ENCODE results near the gene MPL. TPM values are rescaled to one million over a fixed set of nuclear protein-coding genes. Genes with fewer than 3 reads are reported as not detected.

Gene MPL
- total and polyA plus RNA-seq, 7 donors: not detected

DNA sequence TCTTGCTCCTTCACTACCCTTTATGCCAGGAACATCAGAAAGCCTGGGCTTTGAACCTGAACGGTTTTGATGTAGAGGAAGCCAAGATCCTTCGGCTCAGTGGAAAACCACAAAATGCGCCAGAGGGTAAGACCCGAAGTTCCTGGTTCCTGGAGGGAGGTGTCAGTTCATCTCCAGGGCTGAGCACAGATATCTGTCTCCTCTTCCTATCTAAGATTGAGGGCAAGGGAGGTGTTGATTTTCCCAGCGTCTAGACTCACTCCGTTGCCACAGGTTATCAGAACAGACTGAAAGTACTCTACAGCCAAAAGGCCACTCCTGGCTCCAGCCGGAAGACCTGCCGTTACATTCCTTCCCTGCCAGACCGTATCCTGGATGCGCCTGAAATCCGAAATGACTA lies 22.1 kb downstream of the MPL start:
- Histone ChIP-seq H3K36me3 (peaks cover 12 to 41% (median 18%) of the 10 kb centered on the region in 4 donors), H3K4me3 (no peak overlapping the region), H3K9me3 (no peaks in the 10 kb centered on the region), H3K27ac (no peak overlapping the region), H3K4me1 (peaks cover 0 to 18% (median 13%) of the 10 kb centered on the region in 4 donors), H3K27me3 (no peaks in the 10 kb centered on the region)
- 37 to 54% methylated on average over 11 of the region's 11 CpGs for WGBS, 2 donors
- intact Hi-C loops (cut with DNase I): loop anchor here (5.0 kb wide), 1 partner anchor 93 kb away; the partner anchor contains the start of gene HYI
- TF ChIP-seq EP300 (IDR thresholded peaks at IDR 0.05): no peak
- TF ChIP-seq CTCF (IDR thresholded peaks at IDR 0.05): no peak
- no peak for TF ChIP-seq POLR2A (IDR thresholded peaks at IDR 0.05)
- TF ChIP-seq POLR2AphosphoS5 (IDR thresholded peaks at IDR 0.05): no peak
- no peak for DNase-seq

DNA sequence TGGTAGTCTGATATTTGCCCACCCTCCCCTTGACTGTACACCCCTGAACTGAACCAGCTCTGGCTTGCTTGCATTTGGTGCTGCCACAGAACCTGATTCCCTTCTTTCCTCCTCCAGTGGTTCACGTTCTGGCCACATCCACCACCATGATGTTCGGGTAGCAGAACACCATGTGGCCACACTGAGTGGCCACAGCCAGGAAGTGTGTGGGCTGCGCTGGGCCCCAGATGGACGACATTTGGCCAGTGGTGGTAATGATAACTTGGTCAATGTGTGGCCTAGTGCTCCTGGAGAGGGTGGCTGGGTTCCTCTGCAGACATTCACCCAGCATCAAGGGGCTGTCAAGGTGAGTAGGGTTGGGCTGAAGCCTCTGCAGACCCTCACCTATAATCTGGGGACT lies 23.0 kb downstream of the MPL start:
- Histone ChIP-seq H3K4me1 (peaks cover 0 to 19% (median 13%) of the 10 kb centered on the region in 4 donors), H3K27me3 (no peaks in the 10 kb centered on the region), H3K4me3 (no peak overlapping the region), H3K9me3 (no peaks in the 10 kb centered on the region), H3K36me3 (peaks cover 12 to 50% (median 26%) of the 10 kb centered on the region in 4 donors), H3K27ac (no peak overlapping the region)
- no peak for DNase-seq
- no peak for TF ChIP-seq POLR2AphosphoS5 (IDR thresholded peaks at IDR 0.05)
- no peak for TF ChIP-seq EP300 (IDR thresholded peaks at IDR 0.05)
- TF ChIP-seq CTCF (IDR thresholded peaks at IDR 0.05): no peak
- TF ChIP-seq POLR2A (IDR thresholded peaks at IDR 0.05): no peak
- intact Hi-C loops (cut with DNase I): no loop called here
- WGBS, 2 donors: 81 to 83% methylated on average over 4 of the region's 4 CpGs

- Histone ChIP-seq H3K9me3 (no peaks in the 10 kb centered on the region), H3K4me1 (peaks cover 0 to 29% (median 21%) of the 10 kb centered on the region in 4 donors), H3K27ac (no peak overlapping the region), H3K36me3 (peaks cover 12 to 52% (median 27%) of the 10 kb centered on the region in 4 donors), H3K27me3 (no peaks in the 10 kb centered on the region), H3K4me3 (no peak overlapping the region)
- no peak for DNase-seq
- 56 to 74% methylated on average over 9 of the region's 9 CpGs for WGBS, 2 donors
- intact Hi-C loops (cut with DNase I): no loop called here
- TF ChIP-seq POLR2A (IDR thresholded peaks at IDR 0.05) (no peak), POLR2AphosphoS5 (IDR thresholded peaks at IDR 0.05) (no peak), CTCF (IDR thresholded peaks at IDR 0.05) (no peak), EP300 (IDR thresholded peaks at IDR 0.05) (no peak)
These were observed 25.8 kb downstream of the MPL start for GRCh38 chr1:43363283-43363934.

DNA sequence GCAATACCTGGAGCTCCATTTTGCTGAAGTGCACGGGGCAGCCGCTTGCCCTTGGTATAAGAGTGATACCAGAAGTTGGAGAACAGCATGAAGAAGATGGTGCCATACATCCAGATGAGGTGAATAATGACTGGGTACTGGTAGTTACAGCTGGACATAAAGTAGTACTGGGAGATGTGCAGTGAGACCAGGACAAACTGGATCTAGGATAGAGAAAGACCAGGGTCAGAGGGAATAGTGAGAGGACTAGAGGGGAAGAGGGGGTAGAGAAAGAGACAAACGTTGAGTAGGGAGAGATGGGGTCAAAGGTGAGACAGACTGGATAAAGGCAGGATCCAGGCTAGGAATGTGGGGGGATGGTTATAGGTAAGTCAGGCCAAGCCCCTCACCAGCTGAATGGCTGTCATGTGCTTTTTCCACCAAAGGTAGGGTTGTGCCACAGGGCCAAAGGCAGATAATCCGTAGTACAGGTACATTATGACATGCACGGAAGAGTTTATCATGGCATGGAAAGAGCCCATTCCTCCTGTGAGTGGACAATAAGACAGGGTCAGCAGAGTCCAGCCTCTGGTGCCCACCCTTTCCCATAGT lies 26.4 kb downstream of the MPL start:
- H3K4me1 ChIP-seq: peaks cover 0 to 32% (median 25%) of the 10 kb centered on the region in 4 donors
- no peak for TF ChIP-seq EP300 (IDR thresholded peaks at IDR 0.05)
- TF ChIP-seq POLR2A (IDR thresholded peaks at IDR 0.05): no peak
- TF ChIP-seq CTCF (IDR thresholded peaks at IDR 0.05): no peak
- no peak for TF ChIP-seq POLR2AphosphoS5 (IDR thresholded peaks at IDR 0.05)
- no peaks in the 10 kb centered on the region for H3K27me3 ChIP-seq
- peaks cover 12 to 52% (median 27%) of the 10 kb centered on the region in 4 donors for H3K36me3 ChIP-seq
- no peak overlapping the region for H3K27ac ChIP-seq
- WGBS, 2 donors: 80 to 83% methylated on average over 5 of the region's 5 CpGs
- H3K4me3 ChIP-seq: no peak overlapping the region
- intact Hi-C loops (cut with DNase I): no loop called here
- no peak for DNase-seq
- H3K9me3 ChIP-seq: no peaks in the 10 kb centered on the region
